Neural crest cell (in vitro differentiated cells): ENCODE data around the gene TIAM1. TPM values are rescaled to one million over a fixed set of nuclear protein-coding genes. Genes with fewer than 3 reads are reported as not detected.
"Not testable (repeated sequence)": the region's sequence is repeated elsewhere in the genome, so short reads cannot be mapped to it uniquely, and the experiment has no call there.

Source experiments
- DNase-seq: peaks from one replicate; pipeline ENCODE4 v3.0.0; 2021; ENCODE audit warnings: low read depth, mixed read lengths, low spot score
- H3K27ac Mint-ChIP-seq: one replicate; pipeline ENCODE4 v1.8.0; 2021; ENCODE audit warnings: mild to moderate bottlenecking, mixed read lengths; ENCODE audit not compliant: unreplicated experiment
- H3K27me3 Mint-ChIP-seq: 2 replicates; pipeline ENCODE4 v1.8.0; 2021; ENCODE audit warnings: low read depth, mild to moderate bottlenecking, mixed read lengths
- H3K36me3 Mint-ChIP-seq: 2 replicates; pipeline ENCODE4 v1.8.0; 2021; ENCODE audit warnings: low read depth, mild to moderate bottlenecking, mixed read lengths
- H3K4me1 Mint-ChIP-seq: 2 replicates; pipeline ENCODE4 v1.8.0; 2021; ENCODE audit warnings: mixed read lengths
- H3K4me3 Mint-ChIP-seq: one replicate; pipeline ENCODE4 v1.8.0; 2021; ENCODE audit warnings: mild to moderate bottlenecking, mixed read lengths
- H3K9me3 Mint-ChIP-seq: 2 replicates; pipeline ENCODE4 v1.8.0; 2021; ENCODE audit warnings: mixed read lengths
- CTCF ChIP-seq: fragments of 200-600 bp; sonication (generic); conservative IDR thresholded peaks from 2 replicates; pipeline ENCODE4 v1.5.0; 2021; ENCODE audit warnings: antibody characterized with exemption, mild to moderate bottlenecking
- total RNA-seq: library from RNA; stranded (reverse); gene quantifications from 2 replicates; pipeline ENCODE4 v1.2.1, GENCODE V29; 2021

The TIAM1 gene
- total RNA-seq, 1 donor from 2014 or later, result 53.6 TPM

DNA sequence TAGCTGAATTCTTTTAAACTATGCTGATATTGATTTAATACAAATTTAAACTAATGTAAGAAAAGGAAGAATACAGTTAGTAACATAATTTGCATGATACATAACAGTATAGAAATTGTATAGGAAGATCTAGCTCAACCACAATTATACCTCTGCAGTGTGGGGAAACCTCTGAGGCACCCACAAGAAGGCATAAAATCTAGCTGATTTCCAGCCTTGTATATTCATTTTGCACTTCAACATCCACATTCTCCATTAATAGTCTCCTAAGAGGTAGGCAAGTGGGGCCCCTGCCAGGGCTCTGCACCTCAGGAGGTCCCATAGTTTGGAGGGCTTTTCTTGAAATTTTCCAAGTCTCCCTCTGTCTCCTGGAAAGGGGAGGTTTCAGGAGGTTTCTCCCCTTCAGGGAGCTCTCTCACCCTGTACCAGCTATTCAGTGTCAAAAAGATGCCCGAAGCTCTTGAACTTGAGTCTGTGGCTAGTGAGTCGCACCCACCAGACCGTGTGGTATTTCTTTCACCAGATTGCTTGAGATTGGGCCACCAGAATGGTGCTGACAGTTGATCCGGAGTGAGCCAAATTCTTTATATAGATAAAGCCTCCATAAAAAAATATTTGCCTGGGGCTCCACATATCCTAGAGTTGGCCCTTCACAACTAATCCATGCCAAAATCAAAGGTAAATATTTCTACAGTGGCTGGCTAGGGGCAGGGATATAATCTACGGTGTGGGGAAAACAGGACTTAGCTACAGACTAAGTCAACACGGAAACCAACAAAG is 108.2 kb downstream of the TIAM1 start:
- peaks cover 37% of the 10 kb centered on the region for H3K36me3 Mint-ChIP-seq
- no peak for DNase-seq
- no peak overlapping the region for H3K4me3 Mint-ChIP-seq
- H3K27ac Mint-ChIP-seq, result no peak overlapping the region
- H3K9me3 Mint-ChIP-seq, result peaks cover 9% of the 10 kb centered on the region
- no peak for TF ChIP-seq CTCF
- no peaks in the 10 kb centered on the region for H3K27me3 Mint-ChIP-seq
- H3K4me1 Mint-ChIP-seq, result peaks cover 12% of the 10 kb centered on the region

DNA sequence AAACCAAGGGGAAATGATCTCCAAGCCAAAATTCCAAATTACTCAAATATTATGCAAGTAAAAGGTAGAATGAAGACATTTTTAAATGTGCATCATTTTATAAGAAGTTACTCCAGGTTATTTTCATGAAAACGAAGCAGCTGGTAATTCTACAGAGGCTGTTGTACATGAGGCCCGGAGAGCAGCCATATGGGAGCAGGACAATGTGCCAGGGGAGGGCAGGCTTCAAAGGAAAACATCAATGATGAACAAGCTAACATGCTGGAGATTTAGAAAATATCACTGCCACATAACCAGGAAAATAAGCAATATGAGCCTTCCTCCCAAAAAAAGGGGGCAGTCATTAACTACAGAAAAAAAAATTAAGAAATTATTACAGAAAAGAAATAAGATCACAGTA is 109.1 kb downstream of the TIAM1 start:
- Mint-ChIP-seq H3K27me3 (no peaks in the 10 kb centered on the region), H3K36me3 (peaks cover 28% of the 10 kb centered on the region), H3K9me3 (peaks cover 5% of the 10 kb centered on the region), H3K4me1 (peaks cover 13% of the 10 kb centered on the region), H3K4me3 (no peak overlapping the region), H3K27ac (no peak overlapping the region)
- TF ChIP-seq CTCF, result no peak
- DNase-seq, result no peak

DNA sequence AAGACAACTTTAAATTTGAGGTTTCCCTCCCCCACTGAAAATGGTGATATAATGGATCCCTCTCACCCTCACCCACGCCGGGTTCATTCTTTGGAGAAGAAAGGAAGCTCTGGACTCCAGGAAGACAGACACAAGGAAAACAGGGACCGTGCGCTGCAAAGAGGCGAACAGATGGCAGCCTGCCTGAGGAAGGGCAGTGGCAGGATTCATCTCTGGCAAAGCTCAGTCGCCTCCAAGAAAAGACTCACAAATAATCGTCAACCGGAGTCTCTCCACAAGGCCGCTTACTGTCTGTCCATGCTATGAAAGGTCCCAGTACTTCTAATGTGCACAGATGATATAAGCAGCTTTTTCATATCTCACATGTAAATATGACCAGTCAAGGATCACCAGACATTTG is 110.3 kb downstream of the TIAM1 start:
- Mint-ChIP-seq H3K4me1 (peaks cover 13% of the 10 kb centered on the region), H3K27ac (no peak overlapping the region), H3K4me3 (no peak overlapping the region), H3K9me3 (peaks cover 3% of the 10 kb centered on the region), H3K27me3 (no peaks in the 10 kb centered on the region), H3K36me3 (peaks cover 21% of the 10 kb centered on the region)
- no peak for DNase-seq
- no peak for TF ChIP-seq CTCF

GRCh38 chr21:31232344-31232743 is 111.7 kb downstream of the TIAM1 start:
- H3K27me3 Mint-ChIP-seq, result no peaks in the 10 kb centered on the region
- no peak for TF ChIP-seq CTCF
- H3K27ac Mint-ChIP-seq, result no peak overlapping the region
- DNase-seq, result no peak
- H3K4me3 Mint-ChIP-seq, result no peak overlapping the region
- H3K9me3 Mint-ChIP-seq, result peaks cover 2% of the 10 kb centered on the region
- H3K36me3 Mint-ChIP-seq, result peaks cover 20% of the 10 kb centered on the region
- H3K4me1 Mint-ChIP-seq, result peaks cover 13% of the 10 kb centered on the region

DNA sequence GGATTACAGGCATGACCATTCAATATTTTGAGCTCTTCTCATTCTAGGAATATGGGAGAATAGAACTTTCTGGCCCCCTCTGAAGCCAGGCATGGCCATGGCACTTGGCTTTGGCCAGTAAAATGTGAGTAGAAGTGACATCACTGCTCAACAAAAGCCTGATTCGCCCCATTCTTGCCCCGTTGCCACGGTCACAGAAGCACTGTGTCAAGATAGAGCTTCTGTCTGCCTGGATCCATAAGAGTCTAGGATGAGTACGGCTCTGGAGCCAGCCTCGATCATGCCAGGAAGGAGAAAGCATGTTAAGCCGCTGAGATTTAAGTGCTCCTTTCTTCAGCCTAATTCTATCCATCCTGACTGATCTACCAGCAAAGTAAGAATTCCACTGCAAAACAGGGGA is 113.1 kb downstream of the TIAM1 start:
- Mint-ChIP-seq H3K27me3 (no peaks in the 10 kb centered on the region), H3K9me3 (no peaks in the 10 kb centered on the region), H3K27ac (no peak overlapping the region), H3K4me3 (no peak overlapping the region), H3K36me3 (peaks cover 17% of the 10 kb centered on the region), H3K4me1 (peaks cover 13% of the 10 kb centered on the region)
- no peak for TF ChIP-seq CTCF
- no peak for DNase-seq

DNA sequence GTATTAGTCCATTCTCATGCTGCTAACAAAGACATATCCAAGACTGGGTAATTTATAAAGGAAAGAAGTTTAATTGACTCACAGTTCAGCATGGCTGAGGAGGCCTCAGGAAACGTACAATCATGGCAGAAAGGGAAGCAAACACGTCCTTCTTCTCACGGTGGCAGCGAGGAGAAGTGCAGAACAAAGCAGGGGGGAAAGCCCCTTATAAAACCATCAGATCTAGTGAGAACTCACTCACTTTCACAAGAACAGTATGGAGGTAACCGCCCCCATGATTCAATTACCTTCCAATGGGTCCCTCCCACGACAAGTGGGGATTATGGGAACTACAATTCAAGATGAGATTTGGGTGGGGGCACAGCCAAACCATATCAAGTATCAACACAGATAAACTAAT is 115.3 kb downstream of the TIAM1 start:
- DNase-seq, H3K4me3 Mint-ChIP-seq, H3K4me1 Mint-ChIP-seq, H3K27me3 Mint-ChIP-seq, H3K9me3 Mint-ChIP-seq, H3K27ac Mint-ChIP-seq: not testable (repeated sequence)
- H3K36me3 Mint-ChIP-seq, result peaks cover 20% of the 10 kb centered on the region
